H1 (cell line): ENCODE data around the gene TEF. TPM values are rescaled to one million over a fixed set of nuclear protein-coding genes. Genes with fewer than 3 reads are reported as not detected.

Source experiments
- BACH1 ChIP-seq: IDR thresholded peaks from 2 replicates; pipeline ENCODE4 v1.6.1; 2012; ENCODE audit warnings: low read length, improper control_type of control experiment
- CHD7 ChIP-seq: fragments of 300-600 bp; sonication (generic); IDR thresholded peaks from 2 replicates; pipeline ENCODE4 v1.7.1; 2012; ENCODE audit warnings: low read length, moderate library complexity, mild to moderate bottlenecking, inconsistent platforms; ENCODE audit not compliant: insufficient replicate concordance
- KDM4A ChIP-seq: IDR thresholded peaks from one replicate; pipeline ENCODE4 v1.7.1; 2012; ENCODE audit warnings: low read depth, mild to moderate bottlenecking, moderate library complexity, low read length, inconsistent platforms; ENCODE audit not compliant: severe bottlenecking
- POLR2AphosphoS5 ChIP-seq: IDR thresholded peaks from 2 replicates; pipeline ENCODE4 v1.6.1; 2011; ENCODE audit warnings: low read depth, low read length
- SP1 ChIP-seq: IDR thresholded peaks from 2 replicates; pipeline ENCODE4 v1.6.1; 2011; ENCODE audit warnings: low read depth, low read length
- polyA plus RNA-seq, 7 experiments: library from polyadenylated mRNA; depleted of rRNA in 3 of 7; stranded (reverse) in 5 of 7; unstranded in 2 of 7; fragments of >200 nt in 5 of 7; fragments of 200-250 nt in 2 of 7; gene quantifications; 1 replicate in 5 of 7; 2 replicates in 1 of 7; 4 replicates in 1 of 7; pipeline versions ENCODE4 v1.2.1 to v1.2.3, GENCODE V29; 2011 to 2013; ENCODE audit warnings: missing spikeins in 2 of 7, mixed read lengths in 2 of 7
- total RNA-seq: library from RNA; stranded (reverse); fragmentation: NEBNext Ultra II Directional; extraction: Animal tissue kit (Norgen Biotek cat#: 25700); gene quantifications from 2 replicates; pipeline ENCODE4 v1.2.1, GENCODE V29; 2021

Gene TEF
- total and polyA plus RNA-seq, 2 of the 8 experiments (the other 6 are each of a cell fraction or from before 2014, with no cell fraction given), result 7.4 to 9.0 TPM

DNA sequence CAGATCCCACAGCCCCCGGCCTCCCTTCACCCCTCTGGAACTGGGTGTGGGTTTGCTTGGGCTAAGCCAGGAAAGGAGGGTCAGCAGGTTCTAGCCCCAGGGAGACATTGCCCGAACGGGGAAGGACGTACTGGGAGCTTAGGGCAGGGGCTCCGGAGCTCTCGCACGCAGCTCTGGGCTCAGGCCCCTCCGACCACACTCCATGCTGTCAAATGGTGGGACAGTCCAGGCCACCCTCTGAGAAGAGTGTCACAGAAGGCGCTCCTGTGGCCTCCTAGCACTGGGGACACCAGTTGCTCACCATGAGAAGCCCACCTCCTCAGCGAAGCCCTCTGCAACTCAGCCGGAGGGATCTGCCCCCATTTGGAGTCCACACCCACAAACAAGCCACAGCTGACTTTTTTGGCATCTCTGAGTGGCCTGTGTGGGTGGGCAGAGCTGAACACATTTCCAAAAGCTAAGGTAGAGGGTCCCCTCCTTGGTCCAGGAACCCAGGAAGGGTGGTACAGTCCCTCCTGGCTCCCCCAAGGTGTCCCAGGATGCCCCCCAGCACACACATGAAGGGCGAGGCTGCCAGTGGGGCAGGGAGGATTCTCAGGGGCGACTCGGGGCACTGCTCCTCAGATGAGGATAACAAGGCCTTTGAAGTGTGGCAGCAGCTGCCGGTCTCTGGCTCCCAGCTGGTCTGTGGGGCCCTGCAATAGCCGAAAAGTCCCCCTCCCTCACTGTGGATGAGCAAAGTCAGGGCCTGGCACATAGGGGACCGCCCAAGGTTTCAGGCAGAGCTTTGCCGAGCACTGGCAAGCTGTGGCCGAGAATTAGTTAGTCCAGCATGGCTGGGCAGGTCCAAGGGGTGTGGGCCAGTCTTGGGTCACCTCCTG is 13.0 kb upstream of the TEF start (continued):
- no peak for TF ChIP-seq CHD7
- TF ChIP-seq KDM4A, result no peak
- no peak for TF ChIP-seq POLR2AphosphoS5
- TF ChIP-seq BACH1, result no peak
- TF ChIP-seq SP1, result no peak
